Prostate gland (tissue), 2 donors: Measurements from ENCODE around the gene SLC4A1AP.

ENCODE experiments used
- POLR2AphosphoS5 ChIP-seq: sonication (generic); formaldehyde crosslinking; IDR thresholded peaks from one replicate; pipeline ENCODE4 v1.6.1; 2017; ENCODE audit warnings: antibody characterized with exemption
- TF ChIP-seq, protein P1 (sequence below), 4 experiments: fragments of 200-600 bp in 2 of 4; fragments of 450-650 bp in 2 of 4; sonication (generic) in 2 of 4; IDR thresholded peaks; 1 replicate in 3 of 4; 2 replicates in 1 of 4; pipeline ENCODE4 v1.5.1; 2016 to 2019; ENCODE audit warnings: antibody characterized with exemption in 4 of 4, mild to moderate bottlenecking in 2 of 4, moderate library complexity in 2 of 4

DNA sequence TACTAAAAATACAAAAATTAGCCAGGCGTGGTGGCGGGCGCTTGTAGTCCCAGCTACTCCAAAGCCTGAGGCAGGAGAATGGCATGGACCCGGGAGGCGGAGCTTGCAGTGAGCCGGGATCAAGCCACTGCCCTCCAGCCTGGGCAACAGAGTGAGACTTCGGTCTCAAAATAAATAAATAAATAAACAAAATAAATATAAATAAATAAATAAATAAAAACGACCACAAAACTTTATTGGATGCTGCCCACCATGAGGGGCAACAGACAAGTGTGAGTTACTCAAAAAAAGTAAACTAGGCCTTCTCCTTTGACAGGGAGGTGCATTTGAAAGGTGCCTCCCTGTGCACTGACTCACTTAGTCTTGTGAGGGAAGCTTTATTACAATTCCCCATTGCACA, 50.4 kb downstream of the SLC4A1AP start:
- no peak for TF ChIP-seq POLR2AphosphoS5
- TF ChIP-seq, protein P1, sequence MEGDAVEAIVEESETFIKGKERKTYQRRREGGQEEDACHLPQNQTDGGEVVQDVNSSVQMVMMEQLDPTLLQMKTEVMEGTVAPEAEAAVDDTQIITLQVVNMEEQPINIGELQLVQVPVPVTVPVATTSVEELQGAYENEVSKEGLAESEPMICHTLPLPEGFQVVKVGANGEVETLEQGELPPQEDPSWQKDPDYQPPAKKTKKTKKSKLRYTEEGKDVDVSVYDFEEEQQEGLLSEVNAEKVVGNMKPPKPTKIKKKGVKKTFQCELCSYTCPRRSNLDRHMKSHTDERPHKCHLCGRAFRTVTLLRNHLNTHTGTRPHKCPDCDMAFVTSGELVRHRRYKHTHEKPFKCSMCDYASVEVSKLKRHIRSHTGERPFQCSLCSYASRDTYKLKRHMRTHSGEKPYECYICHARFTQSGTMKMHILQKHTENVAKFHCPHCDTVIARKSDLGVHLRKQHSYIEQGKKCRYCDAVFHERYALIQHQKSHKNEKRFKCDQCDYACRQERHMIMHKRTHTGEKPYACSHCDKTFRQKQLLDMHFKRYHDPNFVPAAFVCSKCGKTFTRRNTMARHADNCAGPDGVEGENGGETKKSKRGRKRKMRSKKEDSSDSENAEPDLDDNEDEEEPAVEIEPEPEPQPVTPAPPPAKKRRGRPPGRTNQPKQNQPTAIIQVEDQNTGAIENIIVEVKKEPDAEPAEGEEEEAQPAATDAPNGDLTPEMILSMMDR (IDR thresholded peaks at IDR 0.05): no peak
